HG02870 (cell line): Measurements from ENCODE around the gene GMCL2.
A peak's percentile ranks its signal among the peaks of the same experiment; 100 is the strongest.
"Not testable (repeated sequence)": the region's sequence is repeated elsewhere in the genome, so short reads cannot be mapped to it uniquely, and the experiment has no call there.

ENCODE experiments used
- ATAC-seq: cut with Tn5 transposase; IDR thresholded peaks from one replicate; pipeline ENCODE4 v1.9.1; 2021; ENCODE audit warnings: mild to moderate bottlenecking, moderate library complexity; ENCODE audit not compliant: unreplicated experiment

Gene GMCL2

GRCh38 chr5:178206166-178207101 is 19.3 kb upstream of the GMCL2 start:
- no peak for ATAC-seq

- no peak for ATAC-seq
Observed at GRCh38 chr5:178205749-178206047, 18.5 kb upstream of the GMCL2 start.

GRCh38 chr5:178204935-178205748 is 18.0 kb upstream of the GMCL2 start:
- ATAC-seq, result peak; percentile 46

- peak; percentile 80 for ATAC-seq
Observed at GRCh38 chr5:178204182-178204934, 17.2 kb upstream of the GMCL2 start, which contains the start of gene HNRNPAB. TSS of gene HNRNPAB (plus strand) at chr5:178204533. CDS start at chr5:178204838, 305 bp downstream.

- ATAC-seq, result no peak
Observed at GRCh38 chr5:178203670-178204181, 16.6 kb upstream of the GMCL2 start.

GRCh38 chr5:178202541-178202940 is 15.4 kb upstream of the GMCL2 start:
- no peak for ATAC-seq

GRCh38 chr5:178201927-178202235 is 14.7 kb upstream of the GMCL2 start:
- no peak for ATAC-seq

- no peak for ATAC-seq
Observed at GRCh38 chr5:178201221-178201926, 14.2 kb upstream of the GMCL2 start.

GRCh38 chr5:178199581-178200434 is 12.6 kb upstream of the GMCL2 start:
- no peak for ATAC-seq

- no peak for ATAC-seq
Observed at GRCh38 chr5:178198706-178199105, 11.5 kb upstream of the GMCL2 start.

GRCh38 chr5:178198151-178198550 is 11.0 kb upstream of the GMCL2 start:
- not testable (repeated sequence) for ATAC-seq

GRCh38 chr5:178196986-178197385 is 9.8 kb upstream of the GMCL2 start:
- ATAC-seq, result no peak

- no peak for ATAC-seq
Observed at GRCh38 chr5:178196281-178196812, 9.2 kb upstream of the GMCL2 start.

- no peak for ATAC-seq
Observed at GRCh38 chr5:178194026-178194425, 6.9 kb upstream of the GMCL2 start.

GRCh38 chr5:178193251-178193809 is 6.2 kb upstream of the GMCL2 start:
- no peak for ATAC-seq

GRCh38 chr5:178192787-178193186 is 5.6 kb upstream of the GMCL2 start:
- ATAC-seq, result no peak

GRCh38 chr5:178192244-178192643 is 5.1 kb upstream of the GMCL2 start:
- no peak for ATAC-seq

- ATAC-seq, result no peak
Observed at GRCh38 chr5:178191661-178192060, 4.5 kb upstream of the GMCL2 start.

GRCh38 chr5:178189433-178189832 is 2.3 kb upstream of the GMCL2 start:
- ATAC-seq, result no peak
